Neuronal stem cell (in vitro differentiated cells): ENCODE results near the gene KCNS3. TPM values are rescaled to one million over a fixed set of nuclear protein-coding genes. Genes with fewer than 3 reads are reported as not detected.

Source experiments
- DNase-seq: peaks from one replicate; pipeline ENCODE4 v3.0.0-alpha.2; 2013; ENCODE audit warnings: low spot score
- H2AFZ ChIP-seq: one replicate; pipeline ENCODE4 v1.6.1; 2013; ENCODE audit warnings: mild to moderate bottlenecking, low read length, inconsistent platforms
- H2AK5ac ChIP-seq: 2 replicates; pipeline ENCODE4 v1.6.1; 2013; ENCODE audit warnings: low read depth, mild to moderate bottlenecking, inconsistent platforms, low read length, moderate library complexity, mixed read lengths
- H2BK120ac ChIP-seq: 2 replicates; pipeline ENCODE4 v1.6.1; 2013; ENCODE audit warnings: low read depth, mild to moderate bottlenecking, inconsistent platforms, low read length, moderate library complexity, mixed read lengths
- H2BK12ac ChIP-seq: one replicate; pipeline ENCODE4 v1.6.1; 2013; ENCODE audit warnings: low read length, inconsistent platforms
- H2BK15ac ChIP-seq: 2 replicates; pipeline ENCODE4 v1.6.1; 2013; ENCODE audit warnings: mild to moderate bottlenecking, low read length, inconsistent platforms, mixed read lengths
- H2BK5ac ChIP-seq: one replicate; pipeline ENCODE4 v1.6.1; 2013; ENCODE audit warnings: inconsistent platforms, mild to moderate bottlenecking, low read length, moderate library complexity
- H3K14ac ChIP-seq: one replicate; pipeline ENCODE4 v1.6.1; 2013; ENCODE audit warnings: low read length, inconsistent platforms
- H3K18ac ChIP-seq: 2 replicates; pipeline ENCODE4 v1.6.1; 2013; ENCODE audit warnings: low read length, inconsistent platforms
- H3K23ac ChIP-seq: 2 replicates; pipeline ENCODE4 v1.6.1; 2013; ENCODE audit warnings: low read depth, mild to moderate bottlenecking, mixed read lengths, low read length, inconsistent platforms; ENCODE audit not compliant: poor library complexity
- H3K27ac ChIP-seq: replicated peaks from 3 replicates; pipeline ENCODE4 v1.5.1; 2013; ENCODE audit warnings: low read length, inconsistent platforms
- H3K27me3 ChIP-seq, 3 experiments: 2 replicates each; pipeline ENCODE4 v1.6.1; 2013; ENCODE audit warnings: low read length in 3 of 3, mild to moderate bottlenecking in 2 of 3, inconsistent platforms in 1 of 3, low read depth in 1 of 3, mixed read lengths in 1 of 3, moderate library complexity in 1 of 3; ENCODE audit not compliant: control insufficient read depth in 3 of 3, insufficient read depth in 3 of 3
- H3K36me3 ChIP-seq, 2 donors: replicated peaks in 1 of 2; 2 replicates each; pipeline ENCODE4 v1.6.1; 2013; ENCODE audit warnings: low read length in 2 of 2; ENCODE audit not compliant: control insufficient read depth in 2 of 2, insufficient read depth in 2 of 2
- H3K4ac ChIP-seq: 2 replicates; pipeline ENCODE4 v1.6.1; 2013; ENCODE audit warnings: inconsistent platforms, mild to moderate bottlenecking, low read length, moderate library complexity
- H3K4me1 ChIP-seq, 2 donors: 1 replicate in 1 of 2; 2 replicates in 1 of 2; pipeline ENCODE4 v1.6.1; 2013; ENCODE audit warnings: low read length in 2 of 2, low read depth in 1 of 2; ENCODE audit not compliant: control insufficient read depth in 2 of 2, insufficient read depth in 1 of 2
- H3K4me2 ChIP-seq: one replicate; pipeline ENCODE4 v1.6.1; 2013; ENCODE audit warnings: mild to moderate bottlenecking, low read length, inconsistent platforms; ENCODE audit not compliant: insufficient read depth, poor library complexity, severe bottlenecking
- H3K4me3 ChIP-seq, 2 donors: 2 replicates each; pipeline ENCODE4 v1.5.1; 2013; ENCODE audit warnings: low read length in 2 of 2, mild to moderate bottlenecking in 2 of 2, inconsistent platforms in 1 of 2, moderate library complexity in 1 of 2
- H3K79me1 ChIP-seq: one replicate; pipeline ENCODE4 v1.6.1; 2013; ENCODE audit warnings: low read depth, mild to moderate bottlenecking, inconsistent platforms, low read length, moderate library complexity
- H3K9ac ChIP-seq: one replicate; pipeline ENCODE4 v1.6.1; 2013; ENCODE audit warnings: mild to moderate bottlenecking, low read depth, low read length, inconsistent platforms; ENCODE audit not compliant: poor library complexity
- H3K9me3 ChIP-seq, 2 donors: replicated peaks in 1 of 2; 2 replicates each; pipeline versions ENCODE3 to v1.6.1; 2013; ENCODE audit warnings: low read length in 2 of 2, mild to moderate bottlenecking in 2 of 2, inconsistent platforms in 1 of 2, low read depth in 1 of 2, mixed read lengths in 1 of 2, moderate library complexity in 1 of 2; ENCODE audit not compliant: control insufficient read depth in 2 of 2, insufficient read depth in 1 of 2
- H4K8ac ChIP-seq: one replicate; pipeline ENCODE4 v1.6.1; 2013; ENCODE audit warnings: low read depth, mild to moderate bottlenecking, inconsistent platforms, low read length, moderate library complexity
- H4K91ac ChIP-seq: one replicate; pipeline ENCODE4 v1.6.1; 2013; ENCODE audit warnings: low read length, low read depth, mild to moderate bottlenecking, inconsistent platforms; ENCODE audit not compliant: poor library complexity
- WGBS, 2 donors: extraction: QIAGEN DNeasy Blood & Tissue Kit; methylation state at CpG; one replicate each; pipeline ENCODE4 v1.1.7; 2013; ENCODE audit warnings: missing lambda C conversion rate in 2 of 2, mixed read lengths in 1 of 2; ENCODE audit not compliant: insufficient read length in 2 of 2, insufficient replicate concordance in 1 of 2; ENCODE audit errors: extremely low coverage in 2 of 2; 5-methylcytosine and 5-hydroxymethylcytosine counted together
- polyA plus RNA-seq, 2 experiments: library from polyadenylated mRNA; stranded (reverse); fragments of 200-250 nt; gene quantifications; one replicate each; pipeline ENCODE4 v1.2.3, GENCODE V29; 2013

The KCNS3 gene
- 6.1 TPM for polyA plus RNA-seq (2013, experiment 1 of 2)
- polyA plus RNA-seq (2013, experiment 2 of 2): 6.3 TPM

DNA sequence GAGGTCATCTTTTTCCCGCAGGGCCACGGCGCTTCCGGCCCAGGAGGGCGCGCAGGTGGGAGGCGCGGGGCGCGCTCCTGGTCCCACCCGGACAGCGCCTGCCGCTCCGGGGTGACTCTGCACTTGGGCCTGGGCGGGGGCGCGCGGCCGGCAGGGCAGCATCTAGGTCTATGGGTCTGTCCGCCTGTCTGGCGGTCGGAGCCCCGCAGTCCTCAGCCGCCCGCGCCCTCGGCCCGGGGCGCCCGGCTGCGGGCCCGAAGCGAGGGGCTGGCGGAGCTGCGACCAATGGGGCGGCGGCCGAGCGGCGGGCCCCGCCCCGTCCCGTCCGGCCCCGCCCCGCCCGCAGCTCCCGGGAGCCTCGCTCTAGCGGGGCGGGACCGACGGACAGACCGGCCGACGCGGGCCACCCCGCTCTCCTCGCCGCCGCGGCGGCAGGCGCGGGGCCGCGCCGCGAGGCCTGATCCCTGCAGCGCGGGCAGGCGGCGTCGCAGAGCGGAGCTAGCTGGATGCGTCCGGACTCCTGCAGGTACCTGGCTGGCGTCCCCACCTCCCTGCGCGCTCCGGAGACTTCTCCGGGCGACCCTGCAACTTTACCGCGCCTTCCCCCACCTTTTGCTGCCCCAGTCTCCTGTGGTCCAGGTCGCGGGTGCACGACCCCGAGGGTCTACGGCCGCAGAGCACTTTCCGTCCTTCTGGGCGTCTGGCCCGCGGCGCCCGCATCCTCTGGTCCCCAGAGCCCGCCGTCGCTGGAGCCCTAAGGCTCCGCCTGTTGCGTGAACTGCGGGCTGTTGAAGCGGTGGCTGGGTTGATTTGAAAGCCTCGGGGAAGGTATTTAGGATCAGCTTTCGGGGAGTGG is at the start of gene KCNS3:
KCNS3 (plus strand) TSS at position 387 of the 856 bp plus-strand sequence. CDS start 52,342 bp downstream, outside the sequence.
- Histone ChIP-seq H2BK120ac (no peak within 1 kb of the TSS), H3K4ac (no peak within 1 kb of the TSS), H3K27me3 (peaks cover 4 to 72% (median 28%) of the 10 kb centered on the region in 3 experiments), H2AFZ (peak within 1 kb of the TSS; percentile 87), H3K4me2 (peak within 1 kb of the TSS; percentile 84), H2BK12ac (no peak within 1 kb of the TSS), H3K9me3 (no peaks in the 10 kb centered on the region), H4K91ac (no peak within 1 kb of the TSS), H3K4me3 (peak within 1 kb of the TSS; percentile 42 to 94), H2BK5ac (peak within 1 kb of the TSS; percentile 39), H2BK15ac (peak within 1 kb of the TSS; percentile 71), H3K4me1 (peaks cover 0 to 5% of the 10 kb centered on the region in 2 donors), H3K18ac (peak within 1 kb of the TSS; percentile 96), H3K23ac (peak within 1 kb of the TSS; percentile 26), H3K14ac (no peak within 1 kb of the TSS), H4K8ac (no peak within 1 kb of the TSS), H3K36me3 (no peaks in the 10 kb centered on the region), H2AK5ac (no peak within 1 kb of the TSS), H3K9ac (peak within 1 kb of the TSS; percentile 85), H3K79me1 (no peaks in the 10 kb centered on the region), H3K27ac (no peak within 1 kb of the TSS)
- WGBS, 2 donors: no CpG with 5 or more reads among the region's 106 CpGs
- DNase-seq: peak; percentile 50

- H2BK12ac ChIP-seq: no peak overlapping the region
- peak overlapping the region; percentile 39 for H3K23ac ChIP-seq
- H3K79me1 ChIP-seq: no peaks in the 10 kb centered on the region
- H3K36me3 ChIP-seq: no peaks in the 10 kb centered on the region
- no peak overlapping the region for H4K8ac ChIP-seq
- H3K4me3 ChIP-seq: no peak overlapping the region
- H3K4me1 ChIP-seq: peaks cover 0 to 11% of the 10 kb centered on the region in 2 donors
- H3K18ac ChIP-seq: peak overlapping the region; percentile 56
- peaks cover 0 to 57% (median 11%) of the 10 kb centered on the region in 3 experiments for H3K27me3 ChIP-seq
- peak; percentile 84 for DNase-seq
- H3K4ac ChIP-seq: no peak overlapping the region
- H2BK15ac ChIP-seq: no peak overlapping the region
- H3K27ac ChIP-seq: no peak overlapping the region
- no peak overlapping the region for H4K91ac ChIP-seq
- H3K4me2 ChIP-seq: peak overlapping the region; percentile 47
- H3K14ac ChIP-seq: no peak overlapping the region
- no peak overlapping the region for H3K9ac ChIP-seq
- no peak overlapping the region for H2AK5ac ChIP-seq
- WGBS, 2 donors: no CpG with 5 or more reads among the region's 37 CpGs
- peaks cover 0 to 3% of the 10 kb centered on the region in 2 donors for H3K9me3 ChIP-seq
- peak overlapping the region; percentile 82 for H2AFZ ChIP-seq
- no peak overlapping the region for H2BK120ac ChIP-seq
- no peak overlapping the region for H2BK5ac ChIP-seq
Measured at GRCh38 chr2:17830053-17831034, 48.1 kb upstream of the KCNS3 start.

- Histone ChIP-seq H2AFZ (no peak overlapping the region), H3K4ac (no peak overlapping the region), H3K27me3 (peaks cover 0 to 20% (median 0%) of the 10 kb centered on the region in 3 experiments), H3K18ac (no peak overlapping the region), H2AK5ac (no peak overlapping the region), H3K14ac (no peak overlapping the region), H2BK12ac (no peak overlapping the region), H4K8ac (no peak overlapping the region), H4K91ac (no peak overlapping the region), H3K9ac (no peak overlapping the region), H3K79me1 (no peaks in the 10 kb centered on the region), H3K9me3 (no peaks in the 10 kb centered on the region), H2BK15ac (no peak overlapping the region), H2BK120ac (no peak overlapping the region), H3K23ac (no peak overlapping the region), H3K4me2 (no peak overlapping the region), H2BK5ac (no peak overlapping the region), H3K4me3 (no peak overlapping the region), H3K36me3 (no peaks in the 10 kb centered on the region), H3K4me1 (peaks cover 0 to 2% of the 10 kb centered on the region in 2 donors), H3K27ac (no peak overlapping the region)
- no CpG with 5 or more reads among the region's 2 CpGs for WGBS, 2 donors
- no peak for DNase-seq
Measured at GRCh38 chr2:17835516-17835915, 43.0 kb upstream of the KCNS3 start.
